OCI-LY3 (cell line): ENCODE measurements around the gene ARHGEF11.

Experiments used
- H2AFZ ChIP-seq: fragments of 200-600, 300-600 bp; shearing (Covaris generic); 2 replicates; pipeline ENCODE4 v1.6.0; 2014; ENCODE audit warnings: antibody characterized with exemption, low read depth, low read length
- H3K27ac ChIP-seq: fragments of 200-600, 300-600 bp; sonication (generic); 2 replicates; pipeline ENCODE4 v1.5.1; 2014; ENCODE audit warnings: mild to moderate bottlenecking, low read length, moderate library complexity, mixed read lengths
- H3K27me3 ChIP-seq: fragments of 200-600, 300-600 bp; sonication (generic); 2 replicates; pipeline ENCODE4 v1.6.1; 2014; ENCODE audit warnings: low read depth, low read length, mixed read lengths
- H3K36me3 ChIP-seq: fragments of 200-600, 300-600 bp; sonication (generic); replicated peaks from 2 replicates; pipeline ENCODE3; 2014; ENCODE audit warnings: low read depth, low read length, mixed read lengths
- H3K4me1 ChIP-seq: fragments of 300-600, 200-600 bp; sonication (generic); 2 replicates; pipeline ENCODE4 v1.6.1; 2014; ENCODE audit warnings: low read length, mixed read lengths
- H3K4me2 ChIP-seq: fragments of 200-600, 300-600 bp; sonication (generic); 2 replicates; pipeline ENCODE4 v1.6.1; 2014; ENCODE audit warnings: low read length, mixed read lengths
- H3K4me3 ChIP-seq: fragments of 300-600, 200-600 bp; sonication (generic); 2 replicates; pipeline ENCODE4 v1.5.1; 2014; ENCODE audit warnings: antibody characterized with exemption, mild to moderate bottlenecking, low read length, moderate library complexity
- H3K79me2 ChIP-seq: fragments of 300-600, 200-600 bp; shearing (Covaris generic); 2 replicates; pipeline ENCODE4 v1.6.1; 2014; ENCODE audit warnings: mild to moderate bottlenecking, low read length, mixed read lengths
- H3K9ac ChIP-seq: fragments of 300-600, 200-600 bp; shearing (Covaris generic); 2 replicates; pipeline ENCODE4 v1.6.0; 2014; ENCODE audit warnings: mild to moderate bottlenecking, low read length, moderate library complexity
- H3K9me3 ChIP-seq: fragments of 200-600, 300-600 bp; shearing (Covaris generic); 2 replicates; pipeline ENCODE4 v1.6.1; 2014; ENCODE audit warnings: low read length, mixed read lengths; ENCODE audit not compliant: insufficient read depth
- H4K20me1 ChIP-seq: fragments of 200-600, 300-600 bp; sonication (generic); 2 replicates; pipeline ENCODE4 v1.6.1; 2016; ENCODE audit warnings: low read length, mixed read lengths; ENCODE audit not compliant: insufficient read depth
- EZH2phosphoT487 ChIP-seq: fragments of 200-600 bp; shearing (Covaris generic); IDR thresholded peaks from 2 replicates; pipeline ENCODE4 v1.6.1; 2018; ENCODE audit warnings: antibody characterized with exemption, mixed run types, low read depth
- TF ChIP-seq, protein P1 (sequence below): fragments of 200-600, 300-600 bp; sonication (generic); IDR thresholded peaks from 2 replicates; pipeline ENCODE4 v1.5.1; 2014; ENCODE audit warnings: antibody characterized with exemption, low read length, low read depth

ARHGEF11 gene

GRCh38 chr1:156943756-156944155, 101.8 kb downstream of the ARHGEF11 start:
- no peak overlapping the region for H3K4me3 ChIP-seq
- no peaks in the 10 kb centered on the region for H3K4me1 ChIP-seq
- no peak overlapping the region for H2AFZ ChIP-seq
- no peak overlapping the region for H3K9ac ChIP-seq
- no peaks in the 10 kb centered on the region for H3K79me2 ChIP-seq
- H3K36me3 ChIP-seq, result peaks cover 50% of the 10 kb centered on the region
- no peak overlapping the region for H3K27ac ChIP-seq
- H3K27me3 ChIP-seq, result no peaks in the 10 kb centered on the region
- 0 out of 2 replicates have a peak, but pooled peaks cover 4% of the 10 kb centered on the region for H4K20me1 ChIP-seq
- no peaks in the 10 kb centered on the region for H3K9me3 ChIP-seq
- TF ChIP-seq, protein P1, sequence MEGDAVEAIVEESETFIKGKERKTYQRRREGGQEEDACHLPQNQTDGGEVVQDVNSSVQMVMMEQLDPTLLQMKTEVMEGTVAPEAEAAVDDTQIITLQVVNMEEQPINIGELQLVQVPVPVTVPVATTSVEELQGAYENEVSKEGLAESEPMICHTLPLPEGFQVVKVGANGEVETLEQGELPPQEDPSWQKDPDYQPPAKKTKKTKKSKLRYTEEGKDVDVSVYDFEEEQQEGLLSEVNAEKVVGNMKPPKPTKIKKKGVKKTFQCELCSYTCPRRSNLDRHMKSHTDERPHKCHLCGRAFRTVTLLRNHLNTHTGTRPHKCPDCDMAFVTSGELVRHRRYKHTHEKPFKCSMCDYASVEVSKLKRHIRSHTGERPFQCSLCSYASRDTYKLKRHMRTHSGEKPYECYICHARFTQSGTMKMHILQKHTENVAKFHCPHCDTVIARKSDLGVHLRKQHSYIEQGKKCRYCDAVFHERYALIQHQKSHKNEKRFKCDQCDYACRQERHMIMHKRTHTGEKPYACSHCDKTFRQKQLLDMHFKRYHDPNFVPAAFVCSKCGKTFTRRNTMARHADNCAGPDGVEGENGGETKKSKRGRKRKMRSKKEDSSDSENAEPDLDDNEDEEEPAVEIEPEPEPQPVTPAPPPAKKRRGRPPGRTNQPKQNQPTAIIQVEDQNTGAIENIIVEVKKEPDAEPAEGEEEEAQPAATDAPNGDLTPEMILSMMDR, result no peak
- TF ChIP-seq EZH2phosphoT487, result no peak
- H3K4me2 ChIP-seq, result no peak overlapping the region

- no peak overlapping the region for H3K4me3 ChIP-seq
- TF ChIP-seq, protein P1, result no peak
- no peak for TF ChIP-seq EZH2phosphoT487
- no peaks in the 10 kb centered on the region for H3K27me3 ChIP-seq
- no peak overlapping the region for H3K4me2 ChIP-seq
- H3K9ac ChIP-seq, result no peak overlapping the region
- no peaks in the 10 kb centered on the region for H3K9me3 ChIP-seq
- peaks cover 3% of the 10 kb centered on the region; the same call in 1 of the 2 replicates for H3K4me1 ChIP-seq
- H4K20me1 ChIP-seq, result no peaks in the 10 kb centered on the region
- H3K27ac ChIP-seq, result no peak overlapping the region
- H2AFZ ChIP-seq, result no peak overlapping the region
- peaks cover 51% of the 10 kb centered on the region for H3K36me3 ChIP-seq
- no peaks in the 10 kb centered on the region for H3K79me2 ChIP-seq
These were observed 103.0 kb downstream of the ARHGEF11 start for GRCh38 chr1:156942576-156942975.

GRCh38 chr1:156942176-156942575, 103.4 kb downstream of the ARHGEF11 start:
- Histone ChIP-seq H4K20me1 (no peaks in the 10 kb centered on the region), H3K4me2 (no peak overlapping the region), H3K27me3 (no peaks in the 10 kb centered on the region), H3K36me3 (peaks cover 51% of the 10 kb centered on the region), H3K79me2 (no peaks in the 10 kb centered on the region), H3K27ac (no peak overlapping the region), H3K9ac (no peak overlapping the region), H3K9me3 (no peaks in the 10 kb centered on the region), H2AFZ (no peak overlapping the region), H3K4me1 (peaks cover 6% of the 10 kb centered on the region; the same call in 1 of the 2 replicates), H3K4me3 (no peak overlapping the region)
- TF ChIP-seq, protein P1, result no peak
- TF ChIP-seq EZH2phosphoT487, result no peak

DNA sequence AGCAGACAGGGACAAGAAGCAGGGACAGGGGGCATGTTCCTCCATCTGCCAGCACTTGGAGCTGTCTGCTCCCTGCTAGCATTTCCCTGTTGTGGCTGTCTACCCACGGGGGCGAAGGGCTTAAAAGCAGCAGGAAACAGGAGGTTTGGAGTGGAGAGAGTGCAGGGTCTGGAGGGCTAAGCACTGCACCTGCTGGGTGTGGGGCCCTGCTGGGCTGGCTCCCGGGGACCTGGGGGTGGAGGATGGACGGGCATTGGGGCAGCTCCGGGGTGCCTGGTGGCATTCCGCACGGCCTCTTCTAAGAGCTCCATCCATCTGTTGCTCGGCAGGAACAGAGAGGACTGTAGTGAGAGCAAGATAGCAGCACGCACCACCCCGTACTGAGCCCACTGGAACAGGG, 103.9 kb downstream of the ARHGEF11 start:
- no peaks in the 10 kb centered on the region for H3K27me3 ChIP-seq
- no peaks in the 10 kb centered on the region for H3K9me3 ChIP-seq
- peaks cover 11% of the 10 kb centered on the region for H3K4me1 ChIP-seq
- H3K79me2 ChIP-seq, result no peaks in the 10 kb centered on the region
- no peaks in the 10 kb centered on the region for H4K20me1 ChIP-seq
- H2AFZ ChIP-seq, result no peak overlapping the region
- H3K4me3 ChIP-seq, result no peak overlapping the region
- H3K9ac ChIP-seq, result no peak overlapping the region
- peaks cover 47% of the 10 kb centered on the region for H3K36me3 ChIP-seq
- H3K27ac ChIP-seq, result no peak overlapping the region
- TF ChIP-seq, protein P1, result no peak
- TF ChIP-seq EZH2phosphoT487, result no peak
- H3K4me2 ChIP-seq, result no peak overlapping the region
